Lower leg skin (tissue), 3 donors: Measurements from ENCODE around the gene CLK2.

ENCODE experiments used
- POLR2A ChIP-seq, 2 donors: fragments of 450-650 bp; IDR thresholded peaks; one replicate each; pipeline ENCODE4 v1.6.1; 2016 to 2017; ENCODE audit warnings: antibody characterized with exemption in 2 of 2, mild to moderate bottlenecking in 1 of 2, moderate library complexity in 1 of 2
- TF ChIP-seq, protein P1 (sequence below), 3 donors: fragments of 450-650 bp; IDR thresholded peaks; one replicate each; pipeline ENCODE4 v1.5.1; 2016; ENCODE audit warnings: antibody characterized with exemption in 3 of 3, mild to moderate bottlenecking in 3 of 3, moderate library complexity in 2 of 3

DNA sequence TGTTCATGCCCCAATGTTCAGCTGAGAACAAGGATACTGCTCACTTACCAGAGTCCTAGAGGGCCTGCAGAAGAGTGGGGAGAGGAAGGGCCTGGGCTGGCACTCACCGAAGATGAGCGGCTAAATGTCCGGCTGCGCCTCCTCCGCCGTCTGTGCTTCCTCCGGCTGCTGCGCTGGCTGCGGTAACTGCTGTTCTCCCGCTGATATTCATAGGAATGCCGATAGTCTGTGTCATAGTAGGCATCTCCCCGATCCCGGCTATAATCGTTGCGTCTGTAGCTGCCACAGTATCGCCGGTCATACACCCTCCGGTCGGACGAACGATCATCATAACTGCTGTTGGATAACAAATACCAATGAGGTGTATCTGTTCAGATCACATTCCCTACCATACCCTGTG, 3.9 kb downstream of the CLK2 start:
- TF ChIP-seq, protein P1, sequence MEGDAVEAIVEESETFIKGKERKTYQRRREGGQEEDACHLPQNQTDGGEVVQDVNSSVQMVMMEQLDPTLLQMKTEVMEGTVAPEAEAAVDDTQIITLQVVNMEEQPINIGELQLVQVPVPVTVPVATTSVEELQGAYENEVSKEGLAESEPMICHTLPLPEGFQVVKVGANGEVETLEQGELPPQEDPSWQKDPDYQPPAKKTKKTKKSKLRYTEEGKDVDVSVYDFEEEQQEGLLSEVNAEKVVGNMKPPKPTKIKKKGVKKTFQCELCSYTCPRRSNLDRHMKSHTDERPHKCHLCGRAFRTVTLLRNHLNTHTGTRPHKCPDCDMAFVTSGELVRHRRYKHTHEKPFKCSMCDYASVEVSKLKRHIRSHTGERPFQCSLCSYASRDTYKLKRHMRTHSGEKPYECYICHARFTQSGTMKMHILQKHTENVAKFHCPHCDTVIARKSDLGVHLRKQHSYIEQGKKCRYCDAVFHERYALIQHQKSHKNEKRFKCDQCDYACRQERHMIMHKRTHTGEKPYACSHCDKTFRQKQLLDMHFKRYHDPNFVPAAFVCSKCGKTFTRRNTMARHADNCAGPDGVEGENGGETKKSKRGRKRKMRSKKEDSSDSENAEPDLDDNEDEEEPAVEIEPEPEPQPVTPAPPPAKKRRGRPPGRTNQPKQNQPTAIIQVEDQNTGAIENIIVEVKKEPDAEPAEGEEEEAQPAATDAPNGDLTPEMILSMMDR (IDR thresholded peaks at IDR 0.05), result no peak
- no peak for TF ChIP-seq POLR2A (IDR thresholded peaks at IDR 0.05)
